Endodermal cell (in vitro differentiated cells): ENCODE data around the gene PRKCZ. TPM values are rescaled to one million over a fixed set of nuclear protein-coding genes. Genes with fewer than 3 reads are reported as not detected.

ENCODE experiments used
- DNase-seq: peaks from one replicate; pipeline ENCODE4 v3.0.0-alpha.2; 2017
- H3K27ac ChIP-seq: 2 replicates; pipeline ENCODE4 v1.5.1; 2013; ENCODE audit warnings: mild to moderate bottlenecking, low read depth, low read length, moderate library complexity
- H3K27me3 ChIP-seq: 2 replicates; pipeline ENCODE4 v1.6.1; 2013; ENCODE audit warnings: mild to moderate bottlenecking, low read length, moderate library complexity; ENCODE audit not compliant: insufficient read depth, control insufficient read depth, poor library complexity, severe bottlenecking
- H3K36me3 ChIP-seq: 2 replicates; pipeline ENCODE4 v1.7.0; 2013; ENCODE audit warnings: mild to moderate bottlenecking, low read length, moderate library complexity; ENCODE audit not compliant: control insufficient read depth, insufficient read depth
- H3K4me1 ChIP-seq: one replicate; pipeline ENCODE4 v1.7.0; 2013; ENCODE audit warnings: low read length; ENCODE audit not compliant: control insufficient read depth, insufficient read depth
- H3K4me3 ChIP-seq: 2 replicates; pipeline ENCODE4 v1.5.1; 2013; ENCODE audit warnings: mild to moderate bottlenecking, low read length, moderate library complexity
- H3K9ac ChIP-seq: 2 replicates; pipeline ENCODE4 v1.6.1; 2013; ENCODE audit warnings: mild to moderate bottlenecking, low read length, moderate library complexity; ENCODE audit not compliant: poor library complexity, severe bottlenecking; ENCODE audit errors: extremely low read depth
- H3K9me3 ChIP-seq: 2 replicates; pipeline ENCODE4 v1.6.1; 2013; ENCODE audit warnings: mild to moderate bottlenecking, low read length, moderate library complexity; ENCODE audit not compliant: control insufficient read depth
- H3K27ac Mint-ChIP-seq: 2 replicates; pipeline ENCODE4 v1.8.0; 2020; ENCODE audit warnings: mixed read lengths
- H3K27me3 Mint-ChIP-seq: 2 replicates; pipeline ENCODE4 v1.8.0; 2021; ENCODE audit warnings: mild to moderate bottlenecking, mixed read lengths; ENCODE audit not compliant: insufficient read depth
- H3K36me3 Mint-ChIP-seq: 2 replicates; pipeline ENCODE4 v1.8.0; 2020; ENCODE audit warnings: low read depth, mixed read lengths
- H3K4me1 Mint-ChIP-seq: 2 replicates; pipeline ENCODE4 v1.8.0; 2020; ENCODE audit warnings: mixed read lengths
- H3K4me3 Mint-ChIP-seq: 2 replicates; pipeline ENCODE4 v1.8.0; 2020; ENCODE audit warnings: mild to moderate bottlenecking, moderate library complexity, mixed read lengths
- H3K9me3 Mint-ChIP-seq: 2 replicates; pipeline ENCODE4 v1.8.0; 2020; ENCODE audit warnings: mild to moderate bottlenecking, mixed read lengths
- CTCF ChIP-seq: fragments of 200-600 bp; sonication (generic); conservative IDR thresholded peaks from 2 replicates; pipeline ENCODE4 v1.5.0; 2021; ENCODE audit warnings: antibody characterized with exemption, mild to moderate bottlenecking
- WGBS, 2 experiments: methylation state at CpG; one replicate each; pipeline versions ENCODE4 v1.1.5 to v1.1.7; 2013; ENCODE audit warnings: missing lambda C conversion rate in 2 of 2, mixed read lengths in 1 of 2; ENCODE audit not compliant: insufficient coverage in 1 of 2, insufficient read length in 1 of 2; 5-methylcytosine and 5-hydroxymethylcytosine counted together
- long read RNA-seq, 4 experiments: library from polyadenylated mRNA in 2 of 4; library from RNA in 1 of 4; library from capped mRNA in 1 of 4; stranded (forward) in 3 of 4; unstranded in 1 of 4; transcript quantifications; one replicate each; pipeline ENCODE4 v2.0.0, GENCODE V29; 2020 to 2021; ENCODE audit warnings: inconsistent platforms in 1 of 4
- polyA plus RNA-seq, 2 experiments: library from polyadenylated mRNA; stranded (reverse); fragments of 50-300 nt; gene quantifications; one replicate each; pipeline ENCODE4 v1.2.3, GENCODE V29; 2013
- total RNA-seq, 2 donors: library from RNA; stranded (reverse); fragmentation: NEBNext Ultra II Directional in 1 of 2; extraction: Animal tissue kit (Norgen Biotek cat#: 25700) in 1 of 2; gene quantifications; 2 replicates in 1 of 2; 3 replicates in 1 of 2; pipeline ENCODE4 v1.2.1, GENCODE V29; 2021

Gene PRKCZ
- 10 to 100 TPM; 49.9 to 68.5 TPM for total RNA-seq
- polyA plus RNA-seq (2013, experiment 1 of 2) = 18.0 TPM
- 17.8 TPM for polyA plus RNA-seq (2013, experiment 2 of 2)
- long read RNA-seq, experiment 1, partial matches to known transcripts = 4 of 12 reads
- long read RNA-seq, experiment 1, other reads (novel, unspliced or antisense) = 5 of 12 reads
- long read RNA-seq, experiment 2, transcript PRKCZ-201 (18 exons, 2,326 nt) = major isoform, 80 of 96 reads
- long read RNA-seq, experiment 2, partial matches to known transcripts = 4 of 96 reads
- long read RNA-seq, experiment 2, other reads (novel, unspliced or antisense) = 12 of 96 reads
- long read RNA-seq, experiment 3, transcript PRKCZ-201 (18 exons, 2,326 nt) = major isoform, 13 of 25 reads
- long read RNA-seq, experiment 3, partial matches to known transcripts = 3 of 25 reads
- long read RNA-seq, experiment 3, other reads (novel, unspliced or antisense) = 9 of 25 reads
- long read RNA-seq, experiment 4, partial matches to known transcripts = 6 of 9 reads
- long read RNA-seq, experiment 4, other reads (novel, unspliced or antisense) = 0 of 9 reads

DNA sequence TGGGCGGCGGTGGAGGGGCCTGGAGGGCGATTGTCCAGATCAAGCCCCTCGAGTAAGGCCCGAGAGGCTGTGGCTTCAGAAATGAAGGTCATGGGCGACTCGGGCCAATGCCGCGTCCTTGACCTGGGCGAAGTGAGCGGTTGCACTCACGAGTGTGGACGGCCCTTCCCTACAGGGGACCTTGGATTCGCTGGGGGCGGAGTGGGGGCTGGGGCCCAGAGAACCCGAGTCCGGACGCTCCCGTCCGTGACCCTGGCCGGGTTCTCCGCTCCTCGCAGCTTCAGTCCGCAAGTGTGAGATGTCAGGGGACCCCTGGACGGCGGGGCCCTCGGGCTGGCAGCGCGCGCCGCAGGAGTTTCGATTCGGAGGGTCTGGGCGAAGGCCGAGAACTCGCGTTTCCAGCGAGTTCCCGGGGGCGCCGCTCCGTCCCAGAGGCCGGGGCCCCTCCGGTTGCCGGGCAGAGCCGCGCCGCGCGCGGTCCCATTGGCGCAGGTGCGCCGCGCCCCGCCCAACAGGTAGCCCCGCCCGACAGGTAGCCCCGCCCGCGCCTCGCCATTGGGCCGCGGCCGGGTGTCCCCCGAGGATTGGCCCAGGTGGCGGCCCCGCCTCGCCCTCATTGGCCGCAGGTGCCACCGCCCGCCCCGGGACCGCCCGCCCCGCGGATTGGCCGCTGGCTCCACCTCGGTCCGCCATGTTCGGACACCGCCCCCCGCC lies at the start of gene PRKCZ:
Gene PRKCZ, plus strand, starts transcription at position 694 of the 714 bp plus-strand sequence. CDS start 220 bp downstream, outside the sequence.
- Histone ChIP-seq H3K4me1 (peaks cover 5% of the 10 kb centered on the region), H3K27me3 (peaks cover 10% of the 10 kb centered on the region), H3K4me3 (peak within 1 kb of the TSS; percentile 86), H3K9me3 (no peaks in the 10 kb centered on the region), H3K9ac (peak within 1 kb of the TSS; percentile 74), H3K36me3 (no peaks in the 10 kb centered on the region), H3K27ac (no peak within 1 kb of the TSS)
- Mint-ChIP-seq H3K27me3 (peaks cover 6% of the 10 kb centered on the region), H3K36me3 (no peaks in the 10 kb centered on the region), H3K4me1 (peaks cover 9% of the 10 kb centered on the region), H3K4me3 (peak within 1 kb of the TSS; percentile 68), H3K27ac (peak within 1 kb of the TSS; percentile 91), H3K9me3 (no peaks in the 10 kb centered on the region)
- 1% methylated on average over 21 to 83 of the region's 83 CpGs for WGBS, 2 experiments
- peak; percentile 97 for DNase-seq
- TF ChIP-seq CTCF = no peak

DNA sequence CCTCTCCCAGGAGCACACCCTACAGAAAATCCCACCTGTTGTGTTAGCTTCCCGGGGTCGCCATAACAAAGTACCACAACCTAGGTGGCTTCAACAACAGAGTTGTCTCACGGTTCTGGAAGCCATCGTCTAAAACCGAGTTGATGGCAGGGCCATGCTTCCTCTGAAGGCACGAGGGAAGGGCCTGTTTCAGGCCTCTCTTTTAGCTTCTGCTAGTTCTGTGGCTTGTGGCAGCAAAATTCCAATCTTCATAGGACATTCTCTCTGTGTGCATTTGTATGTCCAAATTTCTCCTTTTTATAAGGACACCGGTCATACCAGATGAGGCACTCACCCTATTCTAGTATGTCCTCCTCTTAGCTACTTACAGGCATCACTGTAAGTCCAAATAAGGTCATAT lies 49.8 kb upstream of the PRKCZ start:
- H3K27ac Mint-ChIP-seq = no peak overlapping the region
- no peak overlapping the region for H3K4me3 ChIP-seq
- 93 to 97% methylated on average over 7 of the region's 7 CpGs for WGBS, 2 experiments

More for the DNA sequence above, 49.8 kb upstream of the PRKCZ start:
- no peak overlapping the region for H3K9ac ChIP-seq
- Mint-ChIP-seq H3K4me3 (no peak overlapping the region), H3K27me3 (peaks cover 2% of the 10 kb centered on the region), H3K36me3 (no peaks in the 10 kb centered on the region), H3K4me1 (no peaks in the 10 kb centered on the region), H3K9me3 (peaks cover 2% of the 10 kb centered on the region)
- H3K27me3 ChIP-seq = peaks cover 6% of the 10 kb centered on the region
- H3K4me1 ChIP-seq = no peaks in the 10 kb centered on the region
- no peak overlapping the region for H3K27ac ChIP-seq
- DNase-seq = no peak
- H3K9me3 ChIP-seq = no peaks in the 10 kb centered on the region
- H3K36me3 ChIP-seq = no peaks in the 10 kb centered on the region
- TF ChIP-seq CTCF = no peak
